ENCODE data around the gene TAF8.
A peak's percentile ranks its signal among the peaks of the same experiment; 100 is the strongest.

TAF8 gene

DNA sequence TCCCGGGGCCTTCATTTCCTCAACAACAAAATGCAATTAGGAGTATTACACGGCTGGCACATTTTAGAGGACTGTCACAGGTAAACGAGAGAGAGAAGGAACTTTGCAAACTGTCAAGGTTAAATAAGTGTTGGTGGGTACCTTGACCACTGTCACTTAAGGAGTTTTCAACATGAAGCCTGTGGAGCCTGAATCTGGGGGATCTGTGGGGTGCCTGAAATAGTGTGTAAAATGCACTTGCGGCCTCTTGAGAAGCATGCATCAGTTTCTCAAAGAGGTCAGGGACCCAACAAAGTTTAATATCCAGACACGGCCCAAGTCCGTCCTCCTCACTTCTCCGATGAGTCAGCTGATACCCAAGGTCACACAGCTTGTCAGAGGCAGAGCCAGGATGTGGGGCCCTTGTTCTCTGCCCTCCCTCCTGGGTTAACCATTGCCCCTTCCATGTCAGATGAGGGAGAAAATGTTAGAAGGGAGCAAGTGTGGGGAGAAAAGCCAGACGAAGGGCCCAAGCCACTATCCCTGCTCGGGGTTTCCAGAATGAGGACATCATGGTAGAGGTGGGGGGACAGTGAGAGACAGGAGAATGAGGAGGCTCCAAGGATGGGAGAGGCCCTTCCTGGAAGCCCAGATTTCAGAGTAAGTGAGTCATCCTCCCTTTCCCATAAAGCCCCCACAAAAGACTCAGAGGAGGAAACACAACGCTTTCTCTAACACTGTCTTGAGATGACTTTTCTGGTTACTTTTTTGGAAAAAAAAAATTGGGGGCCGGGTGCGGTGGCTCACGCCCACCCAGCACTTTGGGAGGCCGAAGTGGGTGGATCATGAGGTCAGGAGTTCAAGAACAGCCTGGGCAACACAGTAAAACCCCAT is 49.9 kb downstream of the TAF8 start:
- peak; percentile 86 for DNase-seq

DNA sequence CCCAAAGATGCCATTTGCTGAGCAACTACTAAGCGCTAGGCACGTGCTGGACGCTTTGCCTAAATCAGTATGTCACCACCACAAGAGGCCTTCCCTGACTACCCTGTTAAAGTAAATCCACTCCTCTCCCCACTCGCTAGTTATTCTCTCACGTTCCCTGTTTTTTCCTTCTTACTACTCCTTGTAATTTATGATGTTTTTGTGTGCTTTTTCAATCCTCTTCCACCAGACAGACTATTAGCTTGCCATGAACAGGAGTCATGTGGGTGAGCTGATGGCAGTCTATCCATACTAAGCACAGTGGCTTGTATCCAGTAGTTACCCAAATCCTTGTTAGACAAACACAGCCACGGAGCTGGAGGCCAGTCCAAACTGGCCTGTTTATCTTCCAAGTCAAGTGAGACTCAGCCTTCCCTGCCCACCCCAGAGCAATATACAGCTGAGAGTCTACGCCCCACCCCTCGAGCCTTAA is 50.9 kb downstream of the TAF8 start:
- no peak for DNase-seq

- DNase-seq = no peak
Measured at GRCh38 chr6:42103216-42103615, 52.9 kb downstream of the TAF8 start.

GRCh38 chr6:42103753-42104094 is 53.4 kb downstream of the TAF8 start:
- no peak for DNase-seq

- DNase-seq = no peak
Measured at GRCh38 chr6:42104095-42104803, 53.9 kb downstream of the TAF8 start.

DNA sequence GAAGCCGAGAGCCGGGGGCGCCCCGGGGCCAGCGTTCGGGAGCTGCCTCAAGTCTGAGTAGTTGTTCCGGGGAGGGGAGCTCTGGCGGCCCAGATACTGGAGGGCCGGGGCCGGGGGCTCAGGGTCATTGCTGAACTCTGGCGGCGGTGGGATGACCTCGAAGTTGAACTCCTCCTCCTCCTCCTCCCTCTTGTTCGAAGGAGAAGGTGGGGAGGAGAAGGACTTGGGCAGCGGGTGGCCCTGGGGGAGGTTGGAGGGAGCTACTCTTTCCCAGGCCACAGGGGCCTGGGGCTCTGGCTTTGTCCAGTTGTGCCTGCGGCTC is 54.4 kb downstream of the TAF8 start:
- no peak for DNase-seq

DNA sequence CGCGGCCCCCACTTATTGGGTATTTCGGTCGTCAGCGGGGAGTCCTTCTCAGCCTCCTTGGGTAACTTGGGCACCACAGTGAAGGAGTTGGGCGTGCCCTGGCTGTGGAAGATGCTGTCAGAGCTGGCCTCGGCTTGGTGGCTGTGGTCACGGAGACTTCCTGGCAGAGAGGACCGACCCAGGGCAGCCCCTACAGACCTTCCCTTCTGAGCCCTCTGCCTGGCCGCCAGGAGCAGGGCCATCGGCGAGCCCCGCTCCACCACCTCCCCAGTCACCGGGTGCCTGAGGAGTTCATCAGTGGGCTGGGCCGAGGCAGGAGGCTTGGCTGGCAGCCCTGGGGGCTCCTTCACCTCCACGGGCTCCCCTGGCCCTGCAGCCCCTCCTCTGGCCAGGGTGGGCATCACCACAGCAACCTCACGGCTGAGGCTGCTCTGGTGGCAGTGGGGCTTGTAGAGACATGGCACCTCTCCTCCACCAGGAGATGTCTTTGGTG is 54.9 kb downstream of the TAF8 start:
- DNase-seq = no peak

GRCh38 chr6:42105709-42106108 is 55.4 kb downstream of the TAF8 start:
- no peak for DNase-seq

DNA sequence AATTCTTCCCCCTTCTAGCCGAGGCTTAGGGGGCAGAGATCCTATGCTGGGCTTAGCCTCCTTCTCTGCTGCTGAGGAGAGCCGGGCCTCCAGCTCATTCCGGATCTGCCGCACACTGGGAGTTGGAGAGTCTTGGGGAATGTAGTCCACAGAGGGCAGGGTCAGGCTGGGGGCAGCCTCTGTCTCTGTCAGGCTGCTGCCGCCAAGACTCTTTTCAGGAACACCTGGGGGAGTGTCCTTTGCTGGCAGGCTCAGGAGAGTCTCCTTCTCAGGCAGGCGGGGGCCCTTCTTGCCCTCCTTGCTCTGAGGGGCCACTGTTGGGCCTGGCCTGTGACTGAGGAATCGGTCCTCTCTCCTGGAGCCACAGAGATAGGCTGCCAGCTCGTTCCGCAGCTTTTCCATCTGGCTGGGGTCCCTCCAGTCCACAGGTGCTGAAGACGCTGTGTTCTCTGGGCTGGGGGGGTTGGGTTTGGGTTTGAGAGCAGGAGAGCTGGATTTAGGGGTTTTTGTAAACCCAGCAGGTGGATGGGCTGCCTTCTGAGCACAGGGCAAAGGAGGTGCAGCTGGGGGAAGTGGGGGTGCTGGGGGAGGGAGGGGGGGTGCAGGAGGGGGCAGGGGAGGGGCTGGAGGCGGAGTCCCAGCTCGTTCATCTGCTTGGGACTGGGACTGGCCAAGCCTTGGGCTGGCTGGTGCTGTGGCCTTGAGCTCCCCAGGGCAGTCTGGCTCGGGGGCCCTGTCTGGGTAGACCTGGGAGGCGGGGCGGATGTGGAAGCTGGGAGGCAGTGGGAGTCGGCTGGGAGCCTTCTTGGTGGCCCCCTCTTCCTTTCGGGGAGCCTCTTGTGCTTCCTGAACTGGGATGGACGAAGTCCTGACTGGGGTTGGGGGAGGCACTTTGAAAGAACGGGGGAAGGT is 56.0 kb downstream of the TAF8 start:
- no peak for DNase-seq

GRCh38 chr6:42108071-42108470 is 57.7 kb downstream of the TAF8 start:
- DNase-seq = no peak

GRCh38 chr6:42110683-42111082 is 60.4 kb downstream of the TAF8 start:
- no peak for DNase-seq

- DNase-seq = no peak
Measured at GRCh38 chr6:42112351-42112750, 62.0 kb downstream of the TAF8 start.

DNA sequence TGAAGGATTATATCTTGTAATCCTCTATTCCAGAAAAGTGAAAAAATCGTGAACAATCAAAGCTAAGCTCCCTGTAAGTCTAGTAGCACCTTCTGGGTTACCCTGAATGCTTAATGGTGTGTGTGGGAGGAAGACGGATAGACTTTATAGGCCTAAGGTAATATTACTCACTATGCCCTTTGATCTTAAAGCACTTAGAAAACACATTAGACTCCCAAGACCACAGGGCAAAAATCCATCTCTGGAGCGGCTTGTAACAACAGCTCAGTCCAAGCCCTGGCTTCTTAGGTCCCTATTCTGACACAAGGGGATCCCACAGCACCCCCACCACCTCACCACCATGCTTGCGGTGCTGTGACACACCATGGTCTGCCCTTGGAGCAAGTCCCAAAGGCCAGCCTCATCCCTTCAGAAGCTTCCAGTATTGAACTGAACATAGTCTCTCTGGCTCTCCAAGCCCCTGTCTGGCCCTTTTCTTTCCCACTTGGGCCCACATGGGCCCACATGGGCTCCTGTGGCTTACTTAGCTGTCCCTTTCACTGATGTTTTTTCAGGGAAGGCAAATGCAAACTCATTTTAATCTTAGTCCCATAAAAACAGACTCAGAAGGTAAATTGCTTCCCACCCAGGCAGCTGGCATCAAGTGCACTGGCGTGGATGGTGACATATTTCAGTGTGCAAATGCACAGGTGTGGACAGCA is 63.8 kb downstream of the TAF8 start:
- peak; percentile 71 for DNase-seq

- DNase-seq = no peak
Measured at GRCh38 chr6:42117843-42118161, 67.5 kb downstream of the TAF8 start.

GRCh38 chr6:42118162-42119001 is 68.1 kb downstream of the TAF8 start:
- peak; percentile 50 for DNase-seq

GRCh38 chr6:42120895-42121865 is 70.9 kb downstream of the TAF8 start:
- DNase-seq = peak; percentile 83

DNA sequence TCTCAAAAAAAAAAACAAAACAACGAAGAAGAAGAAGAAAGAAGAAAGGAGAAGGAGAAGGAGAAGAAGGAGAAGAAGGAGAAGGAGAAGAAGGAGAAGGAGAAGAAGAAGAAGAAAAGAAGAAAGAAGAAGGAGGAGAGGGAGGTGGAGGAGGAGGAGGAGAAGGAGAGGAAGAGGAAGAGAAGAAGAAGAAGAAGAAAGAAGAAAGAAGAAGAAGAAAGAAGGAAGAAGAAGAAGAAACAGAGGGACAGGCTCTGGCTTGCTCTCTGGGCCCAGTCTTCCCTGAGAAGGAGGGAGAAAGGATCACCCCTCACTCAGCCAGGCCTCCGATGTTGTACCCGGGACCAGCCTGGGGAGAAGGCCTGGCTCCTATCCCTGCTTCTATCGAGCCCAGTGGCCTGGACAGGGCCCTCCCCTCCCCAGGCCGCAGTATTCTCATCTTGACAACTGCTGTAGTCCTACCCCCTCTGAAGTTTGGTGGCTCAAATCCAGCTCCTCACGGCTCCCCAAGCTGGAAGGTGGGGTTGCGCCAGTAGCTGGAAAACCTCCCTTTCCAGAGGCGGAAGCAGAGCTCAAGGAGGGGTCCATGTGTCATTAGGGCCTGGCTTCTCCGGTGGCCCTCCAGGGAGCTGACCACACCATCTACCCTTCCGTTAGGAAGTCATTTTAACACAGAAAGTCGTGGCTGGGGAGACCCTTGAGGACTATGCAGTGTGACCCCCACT is 73.2 kb downstream of the TAF8 start:
- no peak for DNase-seq

GRCh38 chr6:42124223-42124836 is 74.0 kb downstream of the TAF8 start:
- no peak for DNase-seq

- no peak for DNase-seq
Measured at GRCh38 chr6:42125231-42125630, 74.9 kb downstream of the TAF8 start.
